HepG2 (cell line): ENCODE data around the gene MAP6D1. TPM values are rescaled to one million over a fixed set of nuclear protein-coding genes. Genes with fewer than 3 reads are reported as not detected.

Experiments used
- ATAC-seq: fragments of 200-7000 bp; cut with Tn5 transposase; 3 replicates; pipeline ENCODE4 v1.9.1; 2020; ENCODE audit warnings: mild to moderate bottlenecking, moderate library complexity
- BruUV-seq: library from RNA; stranded (reverse); fragments of 400-500 nt; replicated peaks from 2 replicates; lab custom pipeline; 2021; lab: Mats Ljungman, UMichigan
- CTCF ChIA-PET: fragments of 300-600 bp; formaldehyde crosslinking; extraction: SDS; loops from one replicate; lab custom pipeline; 2021; ENCODE audit warnings: low total read pairs, inconsistent platforms, low intra/inter-chr PET ratio; lab: Yijun Ruan, JAX
- POLR2A ChIA-PET: fragments of 350-600 bp; sonication (Branson Sonifier 250); formaldehyde crosslinking; loops from one replicate; lab custom pipeline; 2020; ENCODE audit warnings: antibody characterized with exemption, inconsistent platforms; lab: Yijun Ruan, JAX
- DNase-seq: peaks from one replicate; pipeline ENCODE4 v3.0.0-alpha.2; 2015; ENCODE audit warnings: low spot score
- FAIRE-seq: peaks from 3 replicates; lab custom pipeline; 2011; peaks lifted over from hg19 to GRCh38; lab: Jason Lieb, UNC
- H2AFZ ChIP-seq: one replicate; pipeline ENCODE4 v1.6.1; 2011; ENCODE audit warnings: low read length, inconsistent platforms
- H3K27ac ChIP-seq: fragments of 300-600 bp; 3 replicates; pipeline ENCODE4 v1.8.0; 2011; ENCODE audit warnings: mixed run types, mild to moderate bottlenecking, mixed read lengths, low read length, inconsistent platforms; ENCODE audit not compliant: insufficient read depth; ENCODE audit errors: extremely low read length
- H3K27me3 ChIP-seq, 2 experiments: fragments of 200-600 bp in 1 of 2; 2 replicates in 1 of 2; 3 replicates in 1 of 2; pipeline versions ENCODE4 v1.6.0 to v1.8.0; 2011; ENCODE audit warnings: low read length in 2 of 2, mild to moderate bottlenecking in 2 of 2, moderate library complexity in 2 of 2, inconsistent platforms in 1 of 2; ENCODE audit not compliant: insufficient read depth in 2 of 2, control insufficient read depth in 1 of 2
- H3K36me3 ChIP-seq, 2 experiments: fragments of 200-600 bp in 1 of 2; replicated peaks in 1 of 2; 2 replicates in 1 of 2; 3 replicates in 1 of 2; pipeline versions ENCODE4 v1.5.1 to v1.8.0; 2011; ENCODE audit warnings: low read length in 2 of 2, inconsistent platforms in 1 of 2; ENCODE audit not compliant: insufficient read depth in 2 of 2, control insufficient read depth in 1 of 2
- H3K4me1 ChIP-seq: 2 replicates; pipeline ENCODE4 v1.5.1; 2012; ENCODE audit warnings: low read length, inconsistent platforms; ENCODE audit not compliant: insufficient read depth
- H3K4me2 ChIP-seq: 2 replicates; pipeline ENCODE4 v1.6.0; 2011; ENCODE audit warnings: low read depth, low read length, inconsistent platforms
- H3K4me3 ChIP-seq, 3 experiments: fragments of 200-600 bp in 1 of 3; sonication (generic), shearing (Covaris generic) in 1 of 3; replicated peaks in 1 of 3; 2 replicates each; pipeline ENCODE4 v1.5.1; 2011 to 2016; ENCODE audit warnings: low read length in 3 of 3, inconsistent platforms in 2 of 3, low read depth in 2 of 3, mild to moderate bottlenecking in 2 of 3, control low read depth in 1 of 3, mixed read lengths in 1 of 3; ENCODE audit not compliant: insufficient read depth in 1 of 3
- H3K79me2 ChIP-seq: one replicate; pipeline ENCODE4 v1.6.1; 2011; ENCODE audit warnings: low read length, inconsistent platforms; ENCODE audit not compliant: insufficient read depth
- H3K9ac ChIP-seq: 2 replicates; pipeline ENCODE4 v1.6.0; 2011; ENCODE audit warnings: mild to moderate bottlenecking, low read depth, low read length, inconsistent platforms; ENCODE audit not compliant: insufficient read depth
- H3K9me3 ChIP-seq: 2 replicates; pipeline ENCODE4 v1.5.1; 2012; ENCODE audit warnings: mild to moderate bottlenecking, low read length
- H4K20me1 ChIP-seq: 2 replicates; pipeline ENCODE4 v1.6.0; 2011; ENCODE audit warnings: inconsistent platforms, mild to moderate bottlenecking, low read length, moderate library complexity; ENCODE audit not compliant: insufficient read depth
- ASH2L ChIP-seq: fragments of 300-600, 200-600 bp; sonication (generic); IDR thresholded peaks from 2 replicates; pipeline ENCODE4 v1.7.0; 2017; ENCODE audit warnings: low read depth, mild to moderate bottlenecking, moderate library complexity, mixed read lengths, low read length; ENCODE audit not compliant: insufficient read length
- ATF7-NPFF ChIP-seq: sonication (generic); formaldehyde crosslinking; IDR thresholded peaks from 2 replicates; pipeline ENCODE4 v1.8.1; 2023; ENCODE audit warnings: mild to moderate bottlenecking, low read depth, missing genetic modification reagents, moderate library complexity
- CENPT ChIP-seq: sonication (generic); formaldehyde crosslinking; IDR thresholded peaks from 2 replicates; pipeline ENCODE4 v1.8.0; 2022; ENCODE audit warnings: low read depth, mild to moderate bottlenecking, moderate library complexity, missing genetic modification reagents
- PAX8 ChIP-seq: sonication (generic); formaldehyde crosslinking; IDR thresholded peaks from 2 replicates; pipeline ENCODE4 v1.8.0; 2022; ENCODE audit warnings: mild to moderate bottlenecking, missing genetic modification reagents, borderline replicate concordance
- PCBP1 ChIP-seq: fragments of 200-400 bp; formaldehyde crosslinking; IDR thresholded peaks from 2 replicates; pipeline ENCODE4 v1.6.1; 2017; ENCODE audit warnings: mild to moderate bottlenecking, low read depth, low read length, borderline replicate concordance
- PLRG1 ChIP-seq: fragments of 450-650 bp; conservative IDR thresholded peaks from 2 replicates; pipeline ENCODE4 v1.6.1; 2016
- PPARG ChIP-seq: conservative IDR thresholded peaks from 2 replicates; pipeline ENCODE4 v1.6.1; 2016; ENCODE audit warnings: missing biosample characterization, missing genetic modification reagents
- RBAK ChIP-seq: sonication (generic); formaldehyde crosslinking; IDR thresholded peaks from 2 replicates; pipeline ENCODE4 v1.5.1; 2020; ENCODE audit warnings: mild to moderate bottlenecking, missing genetic modification reagents
- SOX6 ChIP-seq, 2 experiments: fragments of 450-650 bp in 1 of 2; sonication (generic) in 1 of 2; formaldehyde crosslinking in 1 of 2; IDR thresholded peaks; 2 replicates each; pipeline versions ENCODE4 v1.4.0 to v1.6.1; 2017 to 2020; ENCODE audit warnings: antibody characterized with exemption in 1 of 2, mild to moderate bottlenecking in 1 of 2, missing genetic modification reagents in 1 of 2
- SUZ12 ChIP-seq: fragments of 150-350 bp; IDR thresholded peaks from 2 replicates; pipeline ENCODE4 v1.6.1; 2014; ENCODE audit warnings: low read depth, low read length
- TFAP4 ChIP-seq: sonication (generic); IDR thresholded peaks from 2 replicates; pipeline ENCODE4 v1.6.1; 2016; ENCODE audit warnings: low read depth, borderline replicate concordance
- ZNF318 ChIP-seq: sonication (generic); formaldehyde crosslinking; IDR thresholded peaks from 2 replicates; pipeline ENCODE4 v1.4.0; 2020; ENCODE audit warnings: mild to moderate bottlenecking, missing genetic modification reagents
- ZNF33A ChIP-seq: sonication (generic); formaldehyde crosslinking; IDR thresholded peaks from 2 replicates; pipeline ENCODE4 v1.5.1; 2020; ENCODE audit warnings: missing genetic modification reagents, mild to moderate bottlenecking, moderate library complexity, borderline replicate concordance
- ZNF713 ChIP-seq: sonication (generic); formaldehyde crosslinking; IDR thresholded peaks from 2 replicates; pipeline ENCODE4 v1.4.0; 2020; ENCODE audit warnings: mild to moderate bottlenecking, missing genetic modification reagents
- ZSCAN30 ChIP-seq: sonication (generic); formaldehyde crosslinking; IDR thresholded peaks from 2 replicates; pipeline ENCODE4 v1.5.0; 2020; ENCODE audit warnings: mild to moderate bottlenecking, missing genetic modification reagents
- WGBS: methylation state at CpG from one replicate; pipeline ENCODE4 v1.1.6; 2017; ENCODE audit warnings: low lambda C conversion rate; 5-methylcytosine and 5-hydroxymethylcytosine counted together
- in situ Hi-C: cut with HindIII; loops from 2 replicates; pipeline ENCODE4 v1.10.0; 2017; ENCODE audit warnings: low pct_unique_long_range_greater_than_20kb; ENCODE audit not compliant: extremely low pct_ligation_motif_present
- intact Hi-C: fragments of 100-400 bp; cut with micrococcal nuclease; formaldehyde crosslinking; loops from one replicate; pipeline ENCODE4 v1.10.0; 2022; ENCODE audit not compliant: unreplicated experiment
- polyA plus RNA-seq, 8 experiments: library from polyadenylated mRNA; depleted of rRNA in 3 of 8; stranded (reverse) in 7 of 8; unstranded in 1 of 8; fragments of >200 nt; fragmentation: Illumina TruSeq in 4 of 8; extraction: Trizol in 4 of 8; gene quantifications; 2 replicates each; pipeline versions ENCODE4 v1.2.1 to v1.2.3, GENCODE V29; 2011 to 2016; ENCODE audit warnings: low read depth in 4 of 8, missing spikeins in 1 of 8, mixed read lengths in 1 of 8; ENCODE audit not compliant: insufficient read depth in 1 of 8
- total RNA-seq, 5 experiments: library from RNA; depleted of rRNA; stranded (reverse); fragments of >200 nt; fragmentation: Illumina TruSeq; extraction: Trizol; gene quantifications; 2 replicates each; pipeline ENCODE4 v1.2.3, GENCODE V29; 2016; ENCODE audit warnings: low read depth in 1 of 5
- TF ChIP-seq, protein P1 (sequence below): IDR thresholded peaks from 2 replicates; pipeline ENCODE4 v1.6.1; 2016; ENCODE audit warnings: control low read depth

The MAP6D1 gene
- total and polyA plus RNA-seq, 2 of the 13 experiments (the other 11 are each of a cell fraction or from before 2014, with no cell fraction given), result 0.12 to 0.62 TPM

- Histone ChIP-seq H2AFZ (no peak overlapping the region), H3K79me2 (no peaks in the 10 kb centered on the region), H3K4me1 (no peaks in the 10 kb centered on the region), H3K4me3 (no peak overlapping the region), H3K27ac (no peak overlapping the region), H4K20me1 (no peaks in the 10 kb centered on the region), H3K9me3 (no peaks in the 10 kb centered on the region), H3K4me2 (no peak overlapping the region), H3K36me3 (peaks cover 28 to 55% of the 10 kb centered on the region in 2 experiments; a peak in 4 of 5 replicates), H3K27me3 (no peaks in the 10 kb centered on the region), H3K9ac (no peak overlapping the region)
- no peak for DNase-seq
- 99% methylated on average over 7 of the region's 9 CpGs for WGBS
- ATAC-seq, result no peak
- in situ Hi-C loops, result no loop called here
- POLR2A ChIA-PET, result no interaction called here
- CTCF ChIA-PET, result no interaction called here
- intact Hi-C loops, result no loop called here
- FAIRE-seq, result no peak
- no TSS peak for BruUV-seq
- TF ChIP-seq SOX6 (IDR thresholded peaks at IDR 0.05), result no peak
- TF ChIP-seq SOX6 (CRISPR knock-in tag; IDR thresholded peaks at IDR 0.05), result no peak
- TF ChIP-seq ZNF33A (CRISPR knock-in tag), result no peak
- TF ChIP-seq, protein P1, sequence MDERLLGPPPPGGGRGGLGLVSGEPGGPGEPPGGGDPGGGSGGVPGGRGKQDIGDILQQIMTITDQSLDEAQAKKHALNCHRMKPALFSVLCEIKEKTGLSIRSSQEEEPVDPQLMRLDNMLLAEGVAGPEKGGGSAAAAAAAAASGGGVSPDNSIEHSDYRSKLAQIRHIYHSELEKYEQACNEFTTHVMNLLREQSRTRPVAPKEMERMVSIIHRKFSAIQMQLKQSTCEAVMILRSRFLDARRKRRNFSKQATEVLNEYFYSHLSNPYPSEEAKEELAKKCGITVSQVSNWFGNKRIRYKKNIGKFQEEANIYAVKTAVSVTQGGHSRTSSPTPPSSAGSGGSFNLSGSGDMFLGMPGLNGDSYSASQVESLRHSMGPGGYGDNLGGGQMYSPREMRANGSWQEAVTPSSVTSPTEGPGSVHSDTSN (CRISPR knock-in tag), result no peak
- no peak for TF ChIP-seq ZSCAN30 (CRISPR knock-in tag)
- no peak for TF ChIP-seq PLRG1
- no peak for TF ChIP-seq ZNF318 (CRISPR knock-in tag)
- TF ChIP-seq PCBP1, result no peak
- TF ChIP-seq ZNF713 (CRISPR knock-in tag), result no peak
- TF ChIP-seq CENPT (CRISPR knock-in tag), result no peak
- TF ChIP-seq RBAK, result no peak
- TF ChIP-seq SUZ12, result no peak
- no peak for TF ChIP-seq ASH2L
- TF ChIP-seq PAX8 (CRISPR knock-in tag), result no peak
- TF ChIP-seq ATF7-NPFF (CRISPR knock-in tag), result no peak
- no peak for TF ChIP-seq TFAP4
- TF ChIP-seq PPARG (CRISPR knock-in tag), result no peak
Observed at GRCh38 chr3:183830187-183830586, 4.8 kb upstream of the MAP6D1 start.
